HepG2 (cell line): Measurements from ENCODE around the gene HSD11B2. TPM values are rescaled to one million over a fixed set of nuclear protein-coding genes. Genes with fewer than 3 reads are reported as not detected.

Experiments
- HMG20A ChIP-seq: IDR thresholded peaks from 2 replicates; pipeline ENCODE4 v1.6.1; 2016; ENCODE audit warnings: borderline replicate concordance
- IKZF1 ChIP-seq: fragments of 450-650 bp; IDR thresholded peaks from 2 replicates; pipeline ENCODE4 v1.7.1; 2016
- ZNF605 ChIP-seq: sonication (generic); formaldehyde crosslinking; IDR thresholded peaks from 2 replicates; pipeline ENCODE4 v1.8.0; 2022; ENCODE audit warnings: mild to moderate bottlenecking, missing genetic modification reagents
- ZNF674 ChIP-seq: sonication (generic); formaldehyde crosslinking; IDR thresholded peaks from 2 replicates; pipeline ENCODE4 v1.5.0; 2020; ENCODE audit warnings: low read depth, mild to moderate bottlenecking, missing genetic modification reagents
- ZSCAN29 ChIP-seq: sonication (generic); formaldehyde crosslinking; conservative IDR thresholded peaks from 2 replicates; pipeline ENCODE4 v1.4.0; 2020; ENCODE audit warnings: mild to moderate bottlenecking, missing genetic modification reagents
- polyA plus RNA-seq, 8 experiments: library from polyadenylated mRNA; depleted of rRNA in 3 of 8; stranded (reverse) in 7 of 8; unstranded in 1 of 8; fragments of >200 nt; fragmentation: Illumina TruSeq in 4 of 8; extraction: Trizol in 4 of 8; gene quantifications; 2 replicates each; pipeline versions ENCODE4 v1.2.1 to v1.2.3, GENCODE V29; 2011 to 2016; ENCODE audit warnings: low read depth in 4 of 8, missing spikeins in 1 of 8, mixed read lengths in 1 of 8; ENCODE audit not compliant: insufficient read depth in 1 of 8
- total RNA-seq, 5 experiments: library from RNA; depleted of rRNA; stranded (reverse); fragments of >200 nt; fragmentation: Illumina TruSeq; extraction: Trizol; gene quantifications; 2 replicates each; pipeline ENCODE4 v1.2.3, GENCODE V29; 2016; ENCODE audit warnings: low read depth in 1 of 5
- TF ChIP-seq, protein P1 (sequence below): sonication (generic); formaldehyde crosslinking; conservative IDR thresholded peaks from 2 replicates; pipeline ENCODE4 v1.4.0; 2020; ENCODE audit warnings: missing genetic modification reagents
- TF ChIP-seq, protein P2 (sequence below): sonication (generic); formaldehyde crosslinking; IDR thresholded peaks from 2 replicates; pipeline ENCODE4 v1.8.1; 2023; ENCODE audit warnings: mild to moderate bottlenecking, inconsistent platforms, moderate library complexity, missing genetic modification reagents, borderline replicate concordance

Gene HSD11B2
- total and polyA plus RNA-seq, 2 of the 13 experiments (the other 11 are each of a cell fraction or from before 2014, with no cell fraction given), result 8.9 to 13.6 TPM

DNA sequence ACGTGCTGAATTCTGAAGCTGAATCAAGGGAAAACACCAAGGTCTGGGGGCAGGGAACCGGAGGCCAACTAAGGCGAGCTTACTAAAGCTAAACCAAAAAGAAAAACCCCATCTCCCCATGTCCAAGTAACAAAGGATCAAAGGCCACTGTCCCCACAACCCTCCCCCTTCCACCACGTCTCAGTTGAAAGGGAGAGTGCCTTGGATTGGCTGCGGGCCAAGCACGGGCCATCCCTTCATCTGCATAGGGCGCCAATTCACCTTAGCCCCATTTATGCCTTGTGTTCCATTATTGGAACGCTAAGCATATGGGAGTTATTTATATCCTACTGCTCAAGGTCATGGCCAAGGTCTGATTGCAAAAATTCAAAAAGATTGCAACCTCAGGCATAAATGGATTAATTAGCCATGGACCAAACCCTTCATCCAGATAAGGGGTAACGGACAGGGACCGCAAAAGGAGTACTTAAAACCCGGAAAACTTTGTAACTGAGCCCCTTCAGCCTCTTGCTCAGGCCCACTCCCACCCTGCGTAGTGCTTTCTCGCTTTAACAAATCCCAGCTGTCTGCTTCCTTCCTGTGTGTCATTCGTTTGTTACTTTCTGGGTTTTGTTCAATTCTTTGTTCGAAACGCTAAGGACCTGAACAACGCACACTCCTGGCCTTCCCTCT is 50.8 kb downstream of the HSD11B2 start (continued):
- TF ChIP-seq, protein P1, sequence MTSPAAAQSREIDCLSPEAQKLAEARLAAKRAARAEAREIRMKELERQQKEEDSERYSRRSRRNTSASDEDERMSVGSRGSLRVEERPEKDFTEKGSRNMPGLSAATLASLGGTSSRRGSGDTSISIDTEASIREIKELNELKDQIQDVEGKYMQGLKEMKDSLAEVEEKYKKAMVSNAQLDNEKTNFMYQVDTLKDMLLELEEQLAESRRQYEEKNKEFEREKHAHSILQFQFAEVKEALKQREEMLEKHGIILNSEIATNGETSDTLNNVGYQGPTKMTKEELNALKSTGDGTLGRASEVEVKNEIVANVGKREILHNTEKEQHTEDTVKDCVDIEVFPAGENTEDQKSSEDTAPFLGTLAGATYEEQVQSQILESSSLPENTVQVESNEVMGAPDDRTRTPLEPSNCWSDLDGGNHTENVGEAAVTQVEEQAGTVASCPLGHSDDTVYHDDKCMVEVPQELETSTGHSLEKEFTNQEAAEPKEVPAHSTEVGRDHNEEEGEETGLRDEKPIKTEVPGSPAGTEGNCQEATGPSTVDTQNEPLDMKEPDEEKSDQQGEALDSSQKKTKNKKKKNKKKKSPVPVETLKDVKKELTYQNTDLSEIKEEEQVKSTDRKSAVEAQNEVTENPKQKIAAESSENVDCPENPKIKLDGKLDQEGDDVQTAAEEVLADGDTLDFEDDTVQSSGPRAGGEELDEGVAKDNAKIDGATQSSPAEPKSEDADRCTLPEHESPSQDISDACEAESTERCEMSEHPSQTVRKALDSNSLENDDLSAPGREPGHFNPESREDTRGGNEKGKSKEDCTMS (CRISPR knock-in tag), result 0 out of 2 replicates have a peak, but pooled peaks have one; percentile 36
- TF ChIP-seq ZSCAN29 (CRISPR knock-in tag) (no peak), IKZF1 (no peak), ZNF674 (CRISPR knock-in tag) (0 out of 2 replicates have a peak, but pooled peaks have one; percentile 8), ZNF605 (CRISPR knock-in tag) (peak; percentile 50), HMG20A (CRISPR knock-in tag) (no peak)
- TF ChIP-seq, protein P2, sequence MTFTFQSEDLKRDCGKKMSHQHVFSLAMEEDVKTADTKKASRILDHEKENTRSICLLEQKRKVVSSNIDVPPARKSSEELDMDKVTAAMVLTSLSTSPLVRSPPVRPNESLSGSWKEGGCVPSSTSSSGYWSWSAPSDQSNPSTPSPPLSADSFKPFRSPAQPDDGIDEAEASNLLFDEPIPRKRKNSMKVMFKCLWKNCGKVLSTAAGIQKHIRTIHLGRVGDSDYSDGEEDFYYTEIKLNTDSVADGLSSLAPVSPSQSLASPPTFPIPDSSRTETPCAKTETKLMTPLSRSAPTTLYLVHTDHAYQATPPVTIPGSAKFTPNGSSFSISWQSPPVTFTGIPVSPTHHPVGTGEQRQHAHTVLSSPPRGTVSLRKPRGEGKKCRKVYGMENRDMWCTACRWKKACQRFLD (CRISPR knock-in tag), result peak; percentile 14; the same call in 1 of the 2 replicates
